Activated T-cell treated with anti-CD3 and anti-CD28 coated beads for 1 hour (primary cell): ENCODE measurements around the gene DBR1.

ENCODE experiments used
- DNase-seq: peaks from one replicate; pipeline ENCODE4 v3.0.0-alpha.2; 2020; ENCODE audit warnings: low read depth

DBR1 gene

GRCh38 chr3:138119423-138119766, 55.3 kb downstream of the DBR1 start:
- DNase-seq: no peak

- DNase-seq: peak; percentile 26
These were observed 55.9 kb downstream of the DBR1 start for GRCh38 chr3:138118612-138119422.

- DNase-seq: no peak
These were observed 59.4 kb downstream of the DBR1 start, which contains the start of gene DZIP1L for GRCh38 chr3:138114988-138115971. Gene DZIP1L (minus strand): TSS chr3:138115608. CDS start chr3:138103971, 11,637 bp downstream.

- no peak for DNase-seq
These were observed 60.2 kb downstream of the DBR1 start for GRCh38 chr3:138114431-138114918.

DNA sequence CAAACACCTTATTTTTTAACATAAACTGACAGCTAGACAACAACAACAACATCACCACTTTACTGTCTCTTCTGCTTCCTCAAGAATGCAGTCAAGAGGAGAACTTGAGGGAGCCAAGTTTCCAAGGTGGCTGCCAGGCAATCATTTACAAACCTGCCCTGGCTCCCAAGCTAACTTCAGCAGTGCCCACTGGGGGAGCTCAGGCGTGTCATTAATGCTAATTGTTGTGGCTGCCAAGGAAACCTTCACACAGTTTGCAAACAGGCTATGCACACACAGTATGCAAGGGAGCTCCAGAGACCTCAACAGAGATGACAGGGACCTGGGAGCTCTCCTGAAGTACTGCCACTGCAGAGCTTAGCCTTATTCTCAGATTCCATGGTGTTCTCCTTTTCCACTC, 61.4 kb downstream of the DBR1 start:
- DNase-seq: no peak

DNA sequence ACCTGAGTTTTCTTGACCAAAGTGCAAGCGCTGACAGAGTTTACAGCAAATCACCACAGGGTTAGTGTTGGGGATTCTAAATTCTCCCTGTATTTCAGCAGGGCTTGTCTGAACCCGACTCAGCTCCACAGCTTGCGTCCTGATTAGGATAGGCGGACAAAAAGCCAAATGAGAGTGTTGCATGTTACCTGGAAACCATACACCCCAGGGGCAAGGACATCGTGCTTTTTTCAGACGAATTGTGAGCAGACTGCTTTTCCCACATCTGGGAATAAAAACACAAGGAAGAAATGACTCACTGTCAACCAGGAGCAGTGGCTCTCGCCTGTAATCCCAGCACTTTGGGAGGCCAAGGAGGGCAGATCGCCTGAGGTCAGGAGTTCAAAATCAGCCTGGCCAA, 62.4 kb downstream of the DBR1 start:
- no peak for DNase-seq
